ENCODE data around the gene RPL23.

DNA sequence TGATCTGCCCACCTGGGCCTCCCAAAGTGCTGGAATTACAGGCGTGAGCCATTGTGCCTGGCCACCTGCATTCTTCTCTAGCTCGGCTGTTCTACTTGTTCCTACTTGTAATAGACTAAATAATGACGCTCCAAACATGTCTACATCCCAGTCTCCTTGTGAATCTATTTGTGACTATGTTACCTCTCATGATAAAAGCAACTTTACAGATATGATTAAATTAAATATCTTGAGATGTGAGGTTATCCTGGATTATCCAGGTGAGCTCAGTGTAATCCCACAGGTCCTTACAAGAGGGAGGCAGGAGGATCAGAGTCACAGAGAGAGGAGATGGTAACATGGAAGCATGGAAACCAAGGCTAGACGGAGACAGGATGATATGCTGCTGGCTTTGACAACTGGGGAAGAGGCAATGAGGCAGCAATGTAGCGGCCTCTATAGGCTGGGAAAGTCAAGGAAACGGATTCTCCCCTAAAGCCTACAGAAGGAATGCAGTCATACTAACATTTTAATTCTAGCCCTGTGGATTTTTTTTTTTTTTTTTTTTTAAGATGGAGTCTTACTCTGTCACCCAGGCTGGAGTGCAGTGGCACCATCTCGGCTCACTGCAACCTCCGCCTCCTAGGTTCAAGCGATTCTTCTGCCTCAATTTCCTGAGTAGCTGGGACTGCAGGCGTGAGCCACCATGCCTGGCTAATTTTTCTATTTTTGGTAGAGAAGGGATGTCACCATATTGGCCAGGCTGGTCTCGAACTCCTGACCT lies 11.3 kb upstream of the RPL23 start:
- TF ChIP-seq POLR2A (IDR thresholded peaks at IDR 0.05) (no peak), POLR2AphosphoS5 (IDR thresholded peaks at IDR 0.05) (no peak)
- TF ChIP-seq, protein P1, sequence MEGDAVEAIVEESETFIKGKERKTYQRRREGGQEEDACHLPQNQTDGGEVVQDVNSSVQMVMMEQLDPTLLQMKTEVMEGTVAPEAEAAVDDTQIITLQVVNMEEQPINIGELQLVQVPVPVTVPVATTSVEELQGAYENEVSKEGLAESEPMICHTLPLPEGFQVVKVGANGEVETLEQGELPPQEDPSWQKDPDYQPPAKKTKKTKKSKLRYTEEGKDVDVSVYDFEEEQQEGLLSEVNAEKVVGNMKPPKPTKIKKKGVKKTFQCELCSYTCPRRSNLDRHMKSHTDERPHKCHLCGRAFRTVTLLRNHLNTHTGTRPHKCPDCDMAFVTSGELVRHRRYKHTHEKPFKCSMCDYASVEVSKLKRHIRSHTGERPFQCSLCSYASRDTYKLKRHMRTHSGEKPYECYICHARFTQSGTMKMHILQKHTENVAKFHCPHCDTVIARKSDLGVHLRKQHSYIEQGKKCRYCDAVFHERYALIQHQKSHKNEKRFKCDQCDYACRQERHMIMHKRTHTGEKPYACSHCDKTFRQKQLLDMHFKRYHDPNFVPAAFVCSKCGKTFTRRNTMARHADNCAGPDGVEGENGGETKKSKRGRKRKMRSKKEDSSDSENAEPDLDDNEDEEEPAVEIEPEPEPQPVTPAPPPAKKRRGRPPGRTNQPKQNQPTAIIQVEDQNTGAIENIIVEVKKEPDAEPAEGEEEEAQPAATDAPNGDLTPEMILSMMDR (IDR thresholded peaks at IDR 0.05) = no peak
